IPS-18c (cell line): ENCODE results near the gene PRRG4.

Source experiments
- H3K4me3 ChIP-seq: 2 replicates; pipeline ENCODE4 v1.7.0; 2013; ENCODE audit warnings: low read depth, mild to moderate bottlenecking, low read length, moderate library complexity; ENCODE audit not compliant: insufficient read depth
- H3K9me3 ChIP-seq: one replicate; pipeline ENCODE4 v1.6.1; 2013; ENCODE audit warnings: mild to moderate bottlenecking, low read length, moderate library complexity; ENCODE audit not compliant: control insufficient read depth, insufficient read depth

Gene PRRG4

GRCh38 chr11:32892355-32893092 lies 62.8 kb downstream of the PRRG4 start, which contains the start of gene QSER1:
Gene QSER1 (plus strand): TSS chr11:32892811. CDS start chr11:32893126, 315 bp downstream.
- Histone ChIP-seq H3K4me3 (peak within 1 kb of the TSS; percentile 87), H3K9me3 (peaks cover 2% of the 10 kb centered on the region)

GRCh38 chr11:32893093-32893342 lies 63.3 kb downstream of the PRRG4 start:
- H3K4me3 ChIP-seq = peak overlapping the region; percentile 87
- no peaks in the 10 kb centered on the region for H3K9me3 ChIP-seq

GRCh38 chr11:32893343-32894148 lies 63.8 kb downstream of the PRRG4 start:
- peak overlapping the region; percentile 87 for H3K4me3 ChIP-seq
- H3K9me3 ChIP-seq = no peaks in the 10 kb centered on the region

- peak overlapping the region; percentile 87 for H3K4me3 ChIP-seq
Measured at GRCh38 chr11:32894149-32894827, 64.6 kb downstream of the PRRG4 start.

GRCh38 chr11:32894921-32895320 lies 65.2 kb downstream of the PRRG4 start:
- peak overlapping the region; percentile 87; the same call in 1 of the 2 replicates for H3K4me3 ChIP-seq
- no peaks in the 10 kb centered on the region for H3K9me3 ChIP-seq

More at GRCh38 chr11:32894149-32894827, 64.6 kb downstream of the PRRG4 start:
- H3K9me3 ChIP-seq = no peaks in the 10 kb centered on the region

- no peaks in the 10 kb centered on the region for H3K9me3 ChIP-seq
- no peak overlapping the region for H3K4me3 ChIP-seq
Measured at GRCh38 chr11:32895471-32895870, 65.7 kb downstream of the PRRG4 start.

- peaks cover 2% of the 10 kb centered on the region for H3K9me3 ChIP-seq
- no peak overlapping the region for H3K4me3 ChIP-seq
Measured at GRCh38 chr11:32897103-32897502, 67.4 kb downstream of the PRRG4 start.

GRCh38 chr11:32899438-32899837 lies 69.7 kb downstream of the PRRG4 start:
- peaks cover 2% of the 10 kb centered on the region for H3K9me3 ChIP-seq
- no peak overlapping the region for H3K4me3 ChIP-seq

GRCh38 chr11:32902089-32902665 lies 72.5 kb downstream of the PRRG4 start:
- H3K9me3 ChIP-seq = peaks cover 2% of the 10 kb centered on the region
- no peak overlapping the region for H3K4me3 ChIP-seq

- H3K9me3 ChIP-seq = peaks cover 2% of the 10 kb centered on the region
- no peak overlapping the region for H3K4me3 ChIP-seq
Measured at GRCh38 chr11:32905028-32905667, 75.4 kb downstream of the PRRG4 start.
